ENCODE data around the gene RAB5IF. TPM values are rescaled to one million over a fixed set of nuclear protein-coding genes. Genes with fewer than 3 reads are reported as not detected.
A peak's percentile ranks its signal among the peaks of the same experiment; 100 is the strongest.

Gene RAB5IF
- total RNA-seq, 6 donors from 2014 or later = 57.6 to 124 (median 80.3) TPM

- 89 to 97% methylated on average over 4 to 5 of the region's 5 CpGs for WGBS, 2 donors
- TF ChIP-seq EP300 (IDR thresholded peaks at IDR 0.05) = no peak
- TF ChIP-seq POLR2A (IDR thresholded peaks at IDR 0.05) = no peak
- no peak for TF ChIP-seq CTCF (IDR thresholded peaks at IDR 0.05)
- no peak for TF ChIP-seq POLR2AphosphoS5 (IDR thresholded peaks at IDR 0.05)
- ATAC-seq (ENCODE audit: low FRiP score in 2 of 2) (no peak), DNase-seq (no peak)
- H3K27me3 ChIP-seq = no peaks in the 10 kb centered on the region
- H3K36me3 ChIP-seq = peaks cover 0 to 25% (median 10%) of the 10 kb centered on the region in 4 donors
- peaks cover 0 to 27% (median 0%) of the 10 kb centered on the region in 4 donors for H3K4me1 ChIP-seq
- no peak overlapping the region for H3K4me3 ChIP-seq
- H3K9me3 ChIP-seq = no peaks in the 10 kb centered on the region
- H3K27ac ChIP-seq = no peak overlapping the region
Observed at GRCh38 chr20:36593347-36593929, 12.1 kb upstream of the RAB5IF start.

- H3K27ac ChIP-seq = no peak overlapping the region
- 30 to 32% methylated on average over 5 of the region's 5 CpGs for WGBS, 2 donors
- ATAC-seq (ENCODE audit: low FRiP score in 2 of 2) (no peak), DNase-seq (no peak)
- no peak overlapping the region for H3K4me3 ChIP-seq
- TF ChIP-seq EP300 (IDR thresholded peaks at IDR 0.05) (no peak), CTCF (IDR thresholded peaks at IDR 0.05) (no peak), POLR2A (IDR thresholded peaks at IDR 0.05) (no peak), POLR2AphosphoS5 (IDR thresholded peaks at IDR 0.05) (no peak)
- H3K9me3 ChIP-seq = no peaks in the 10 kb centered on the region
- H3K4me1 ChIP-seq = peaks cover 2 to 15% (median 12%) of the 10 kb centered on the region in 4 donors
- no peaks in the 10 kb centered on the region for H3K36me3 ChIP-seq
- H3K27me3 ChIP-seq = no peaks in the 10 kb centered on the region
Observed at GRCh38 chr20:36599912-36600345, 5.7 kb upstream of the RAB5IF start.

GRCh38 chr20:36601540-36601939 is 4.0 kb upstream of the RAB5IF start:
- no peak for TF ChIP-seq POLR2AphosphoS5 (IDR thresholded peaks at IDR 0.05)
- TF ChIP-seq CTCF (IDR thresholded peaks at IDR 0.05) = no peak
- no peak for TF ChIP-seq EP300 (IDR thresholded peaks at IDR 0.05)
- TF ChIP-seq POLR2A (IDR thresholded peaks at IDR 0.05) = no peak
- Histone ChIP-seq H3K27ac (no peak overlapping the region), H3K27me3 (no peaks in the 10 kb centered on the region), H3K4me3 (no peak overlapping the region), H3K36me3 (no peaks in the 10 kb centered on the region), H3K4me1 (peaks cover 6 to 19% (median 12%) of the 10 kb centered on the region in 4 donors), H3K9me3 (no peaks in the 10 kb centered on the region)
- DNase-seq = no peak
- WGBS, 2 donors = 48 to 72% methylated on average over 1 of the region's 1 CpG
- no peak for ATAC-seq (ENCODE audit: low FRiP score in 2 of 2)

- peak overlapping the region; percentile 88 to 98 (median 95) for H3K27ac ChIP-seq
- peak overlapping the region in 3 of 4 donors; percentile 72 to 100 (median 85) for H3K4me3 ChIP-seq
- no peaks in the 10 kb centered on the region for H3K9me3 ChIP-seq
- H3K36me3 ChIP-seq = peaks cover 8 to 24% (median 20%) of the 10 kb centered on the region in 4 donors
- ATAC-seq (ENCODE audit: low FRiP score in 2 of 2) (peak; percentile 3 to 29), DNase-seq (peak in 1 of 2 donors; percentile 58)
- no peaks in the 10 kb centered on the region for H3K27me3 ChIP-seq
- peaks cover 18 to 30% (median 26%) of the 10 kb centered on the region in 4 donors for H3K4me1 ChIP-seq
- TF ChIP-seq POLR2A (IDR thresholded peaks at IDR 0.05) (no peak), EP300 (IDR thresholded peaks at IDR 0.05) (no peak), POLR2AphosphoS5 (IDR thresholded peaks at IDR 0.05) (no peak), CTCF (IDR thresholded peaks at IDR 0.05) (no peak)
- 27 to 55% methylated on average over 3 to 15 of the region's 15 CpGs for WGBS, 2 donors
Observed at GRCh38 chr20:36604952-36605398, 604 bp upstream of the RAB5IF start.
